Dendritic cell treated with granulocyte-macrophage colony-stimulating factor and Interleukin-4, amounts not matched to agents 40 ng/mL and 50 ng/mL, for 4 days (primary cell): Measurements from ENCODE around the gene HDAC4.
"Not testable (repeated sequence)": the region's sequence is repeated elsewhere in the genome, so short reads cannot be mapped to it uniquely, and the experiment has no call there.

ENCODE experiments used
- H3K27ac Mint-ChIP-seq: one replicate; pipeline ENCODE4 v1.8.0; 2022; ENCODE audit warnings: mild to moderate bottlenecking, mixed read lengths
- H3K27me3 Mint-ChIP-seq: one replicate; pipeline ENCODE4 v1.8.0; 2022; ENCODE audit warnings: mild to moderate bottlenecking, mixed read lengths
- H3K36me3 Mint-ChIP-seq: one replicate; pipeline ENCODE4 v1.8.0; 2022; ENCODE audit warnings: low read depth, mixed read lengths
- H3K4me1 Mint-ChIP-seq: one replicate; pipeline ENCODE4 v1.8.0; 2022; ENCODE audit warnings: low read depth, mixed read lengths
- H3K4me3 Mint-ChIP-seq: one replicate; pipeline ENCODE4 v1.8.0; 2022; ENCODE audit warnings: mild to moderate bottlenecking, moderate library complexity, mixed read lengths
- H3K9me3 Mint-ChIP-seq: one replicate; pipeline ENCODE4 v1.8.0; 2022; ENCODE audit warnings: mixed read lengths
- intact Hi-C: fragments of 100-400 bp; cut with micrococcal nuclease; formaldehyde crosslinking; loops from one replicate; pipeline ENCODE4 v1.15.0; 2022

Gene HDAC4

DNA sequence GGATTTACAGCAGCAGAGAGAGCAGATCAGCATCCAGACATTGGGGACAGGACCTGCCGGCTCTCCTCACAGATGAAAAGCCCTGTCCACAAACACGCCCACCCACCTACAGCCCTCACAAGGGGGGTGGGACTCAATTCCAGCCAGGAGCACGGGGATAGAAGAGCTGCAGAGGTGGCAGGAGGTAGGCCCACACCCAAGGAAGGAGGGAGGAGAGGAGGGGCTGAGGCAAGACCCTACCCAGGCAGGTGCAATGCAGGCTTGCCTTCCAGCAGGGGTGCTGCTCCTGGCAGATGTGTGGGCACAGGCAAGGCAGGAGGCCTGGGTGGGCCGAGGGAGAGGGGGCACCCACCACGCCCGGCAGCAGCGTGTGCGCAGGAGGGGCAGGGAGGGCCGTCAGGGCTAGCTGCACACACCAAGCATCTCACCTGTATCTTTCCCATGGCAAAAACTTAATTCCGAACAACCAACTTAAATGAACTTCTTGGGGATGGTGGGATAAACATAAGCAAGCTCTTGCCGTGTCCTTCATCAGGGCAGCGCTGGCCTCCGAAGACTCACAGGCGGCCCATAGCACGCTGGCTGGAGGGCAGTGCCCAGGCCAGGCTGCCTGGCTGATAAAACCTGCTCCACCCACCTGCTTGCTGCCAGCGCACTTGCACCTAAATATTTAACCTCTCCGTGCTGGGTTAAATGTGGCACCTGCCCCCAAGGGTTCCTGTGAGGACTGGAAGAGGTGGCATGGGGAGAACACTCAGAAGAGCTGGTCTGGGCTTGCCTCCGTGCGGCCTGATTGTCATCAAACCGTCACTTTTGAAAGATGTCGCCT lies 219.5 kb downstream of the HDAC4 start:
- Mint-ChIP-seq H3K27me3 (no peaks in the 10 kb centered on the region), H3K4me3 (no peak overlapping the region), H3K4me1 (no peaks in the 10 kb centered on the region), H3K9me3 (peaks cover 28% of the 10 kb centered on the region), H3K36me3 (peaks cover 95% of the 10 kb centered on the region), H3K27ac (no peak overlapping the region)
- intact Hi-C loops: no loop called here

DNA sequence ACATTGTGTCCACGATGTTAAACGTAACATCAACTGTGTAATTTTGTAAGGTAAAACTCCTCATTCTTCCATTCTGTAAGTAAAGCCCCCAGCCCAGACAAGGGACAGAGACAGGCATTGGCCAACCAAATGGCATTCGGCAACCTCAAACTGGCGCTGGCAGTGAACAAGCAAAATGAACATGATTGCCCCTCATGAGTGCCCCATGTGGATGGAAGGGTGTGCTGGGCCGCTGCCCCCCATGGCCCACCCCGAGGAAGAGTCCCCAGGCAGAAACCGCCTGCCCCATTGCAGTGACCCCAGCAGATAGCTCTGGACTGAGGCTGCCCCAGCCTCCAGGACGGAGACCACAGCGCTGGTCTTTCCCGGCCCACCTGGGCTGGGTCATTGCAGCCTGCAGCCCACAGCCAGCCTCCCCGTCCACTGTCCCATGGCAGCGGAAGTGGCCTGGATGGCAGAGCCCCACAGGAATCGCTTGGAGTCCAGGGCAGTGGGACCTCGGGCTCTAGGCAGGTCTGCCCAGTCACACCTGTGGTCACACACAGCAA lies 220.2 kb downstream of the HDAC4 start:
- Mint-ChIP-seq H3K9me3 (peaks cover 29% of the 10 kb centered on the region), H3K4me3 (no peak overlapping the region), H3K36me3 (peaks cover 95% of the 10 kb centered on the region), H3K4me1 (no peaks in the 10 kb centered on the region), H3K27me3 (no peaks in the 10 kb centered on the region), H3K27ac (no peak overlapping the region)
- intact Hi-C loops: no loop called here

- H3K36me3 Mint-ChIP-seq: peaks cover 95% of the 10 kb centered on the region
- no peaks in the 10 kb centered on the region for H3K27me3 Mint-ChIP-seq
- no peak overlapping the region for H3K4me3 Mint-ChIP-seq
- intact Hi-C loops: no loop called here
- peaks cover 31% of the 10 kb centered on the region for H3K9me3 Mint-ChIP-seq
- H3K27ac Mint-ChIP-seq: no peak overlapping the region
- no peaks in the 10 kb centered on the region for H3K4me1 Mint-ChIP-seq
These were observed 220.9 kb downstream of the HDAC4 start for GRCh38 chr2:239179851-239180371.

DNA sequence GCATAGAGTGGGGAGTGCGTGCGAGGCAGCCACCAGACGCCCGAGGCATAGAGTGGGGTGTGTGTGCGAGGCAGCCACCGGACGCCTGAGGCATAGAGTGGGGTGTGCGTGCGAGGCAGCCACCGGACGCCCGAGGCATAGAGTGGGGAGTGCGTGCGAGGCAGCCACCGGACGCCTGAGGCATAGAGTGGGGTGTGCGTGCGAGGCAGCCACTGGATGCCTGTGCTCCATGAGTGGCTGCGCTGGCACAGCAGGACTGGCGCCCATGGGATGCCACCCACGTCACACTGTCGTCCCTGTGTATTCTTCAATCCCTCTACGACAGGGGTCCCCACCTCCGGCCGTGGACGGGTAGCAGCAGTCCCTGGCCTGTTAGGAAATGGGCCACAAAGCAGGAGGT lies 221.9 kb downstream of the HDAC4 start:
- Mint-ChIP-seq H3K9me3 (peaks cover 41% of the 10 kb centered on the region), H3K27ac (no peak overlapping the region), H3K4me3 (no peak overlapping the region), H3K4me1 (no peaks in the 10 kb centered on the region), H3K36me3 (peaks cover 100% of the 10 kb centered on the region), H3K27me3 (no peaks in the 10 kb centered on the region)
- intact Hi-C loops: no loop called here

DNA sequence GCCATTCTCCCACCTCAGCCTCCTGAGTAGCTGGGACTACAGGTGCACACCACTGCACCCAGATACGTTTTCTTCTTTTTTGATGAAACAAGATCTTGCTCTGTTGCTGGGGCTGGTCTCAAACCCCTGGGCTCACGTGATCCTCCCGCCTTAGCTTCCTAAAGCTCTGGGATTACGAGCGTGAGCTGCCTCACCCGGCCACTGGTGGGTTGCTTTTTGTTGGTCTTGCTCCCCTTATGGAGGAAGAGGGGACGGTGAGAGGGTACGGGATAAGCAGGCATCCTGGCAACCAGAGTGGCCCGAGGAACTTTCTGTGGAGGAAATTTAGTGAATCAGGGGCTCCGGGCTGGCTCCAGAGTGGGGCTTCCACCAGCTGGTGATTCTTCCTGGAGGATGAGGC lies 222.3 kb downstream of the HDAC4 start:
- peaks cover 45% of the 10 kb centered on the region for H3K9me3 Mint-ChIP-seq
- H3K4me1 Mint-ChIP-seq: no peaks in the 10 kb centered on the region
- peaks cover 100% of the 10 kb centered on the region for H3K36me3 Mint-ChIP-seq
- H3K4me3 Mint-ChIP-seq: no peak overlapping the region
- intact Hi-C loops: no loop called here
- no peaks in the 10 kb centered on the region for H3K27me3 Mint-ChIP-seq
- H3K27ac Mint-ChIP-seq: no peak overlapping the region

GRCh38 chr2:239177908-239178307 lies 222.9 kb downstream of the HDAC4 start:
- intact Hi-C loops: no loop called here
- Mint-ChIP-seq H3K4me3 (no peak overlapping the region), H3K36me3 (peaks cover 100% of the 10 kb centered on the region), H3K4me1 (no peaks in the 10 kb centered on the region), H3K27ac (no peak overlapping the region), H3K9me3 (peaks cover 46% of the 10 kb centered on the region), H3K27me3 (no peaks in the 10 kb centered on the region)

GRCh38 chr2:239177325-239177724 lies 223.5 kb downstream of the HDAC4 start:
- peaks cover 100% of the 10 kb centered on the region for H3K36me3 Mint-ChIP-seq
- H3K27ac Mint-ChIP-seq: no peak overlapping the region
- no peak overlapping the region for H3K4me3 Mint-ChIP-seq
- intact Hi-C loops: no loop called here
- H3K27me3 Mint-ChIP-seq: no peaks in the 10 kb centered on the region
- no peaks in the 10 kb centered on the region for H3K4me1 Mint-ChIP-seq
- peaks cover 52% of the 10 kb centered on the region for H3K9me3 Mint-ChIP-seq

DNA sequence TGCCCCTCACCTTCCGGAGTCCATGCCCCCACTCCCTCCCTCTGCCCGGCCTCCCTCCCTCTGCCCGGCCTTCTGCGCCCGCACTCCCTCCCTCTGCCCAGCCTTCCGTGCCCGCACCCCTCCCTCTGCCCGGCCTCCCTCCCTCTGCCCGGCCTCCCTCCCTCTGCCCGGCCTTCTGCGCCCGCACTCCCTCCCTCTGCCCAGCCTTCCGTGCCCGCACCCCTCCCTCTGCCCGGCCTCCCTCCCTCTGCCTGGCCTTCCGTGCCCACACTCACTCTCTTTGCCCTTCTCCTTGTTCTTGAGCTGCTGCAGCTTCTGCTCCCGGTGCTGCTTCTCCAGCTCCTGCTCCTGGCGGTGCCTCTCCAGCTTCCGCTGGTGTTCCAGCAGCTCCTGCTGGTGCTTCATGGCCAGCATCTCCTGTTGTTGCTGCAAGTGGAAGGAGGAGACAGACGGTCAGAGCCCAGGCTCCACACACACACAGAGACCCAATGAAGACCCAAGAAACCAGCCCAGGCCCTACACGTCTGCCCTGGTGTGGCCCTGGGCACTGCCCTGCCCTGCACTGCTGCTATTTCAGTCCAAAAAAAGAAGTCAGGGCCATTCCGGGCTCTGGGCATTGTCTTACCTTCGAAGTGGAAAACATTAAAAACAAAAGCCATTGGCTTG lies 224.5 kb downstream of the HDAC4 start:
- H3K4me3 Mint-ChIP-seq, H3K27ac Mint-ChIP-seq: not testable (repeated sequence)
- peaks cover 62% of the 10 kb centered on the region for H3K9me3 Mint-ChIP-seq

DNA sequence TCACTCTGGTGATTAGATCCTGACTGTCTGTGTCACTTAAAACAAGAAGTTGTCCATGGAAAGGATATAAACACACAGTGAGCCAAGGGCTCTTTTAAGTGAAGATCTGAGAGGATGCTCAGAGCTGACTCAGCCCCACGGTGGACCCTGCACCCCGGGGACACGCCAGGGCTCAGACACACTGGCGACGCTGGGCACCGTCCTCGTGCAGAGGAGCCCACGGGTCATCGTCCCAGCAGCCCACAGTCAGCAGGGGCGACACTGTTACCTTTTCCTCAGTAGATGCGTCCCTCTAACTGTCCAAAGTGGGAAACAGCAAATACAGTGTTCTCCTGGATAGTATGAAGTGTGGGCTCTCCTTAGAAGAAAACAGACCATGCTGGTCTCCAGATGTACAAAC lies 225.6 kb downstream of the HDAC4 start:
- Mint-ChIP-seq H3K4me3 (no peak overlapping the region), H3K9me3 (peaks cover 70% of the 10 kb centered on the region), H3K27ac (no peak overlapping the region), H3K4me1 (no peaks in the 10 kb centered on the region), H3K36me3 (peaks cover 97% of the 10 kb centered on the region), H3K27me3 (no peaks in the 10 kb centered on the region)
- intact Hi-C loops: no loop called here

More for the DNA sequence above, 224.5 kb downstream of the HDAC4 start:
- peaks cover 97% of the 10 kb centered on the region for H3K36me3 Mint-ChIP-seq
- H3K27me3 Mint-ChIP-seq, H3K4me1 Mint-ChIP-seq, intact Hi-C loops: not testable (repeated sequence)

GRCh38 chr2:239173301-239173700 lies 227.5 kb downstream of the HDAC4 start:
- H3K4me3 Mint-ChIP-seq: no peak overlapping the region
- no peaks in the 10 kb centered on the region for H3K4me1 Mint-ChIP-seq
- peaks cover 60% of the 10 kb centered on the region for H3K9me3 Mint-ChIP-seq
- H3K36me3 Mint-ChIP-seq: peaks cover 95% of the 10 kb centered on the region
- intact Hi-C loops: no loop called here
- H3K27ac Mint-ChIP-seq: no peak overlapping the region
- no peaks in the 10 kb centered on the region for H3K27me3 Mint-ChIP-seq

DNA sequence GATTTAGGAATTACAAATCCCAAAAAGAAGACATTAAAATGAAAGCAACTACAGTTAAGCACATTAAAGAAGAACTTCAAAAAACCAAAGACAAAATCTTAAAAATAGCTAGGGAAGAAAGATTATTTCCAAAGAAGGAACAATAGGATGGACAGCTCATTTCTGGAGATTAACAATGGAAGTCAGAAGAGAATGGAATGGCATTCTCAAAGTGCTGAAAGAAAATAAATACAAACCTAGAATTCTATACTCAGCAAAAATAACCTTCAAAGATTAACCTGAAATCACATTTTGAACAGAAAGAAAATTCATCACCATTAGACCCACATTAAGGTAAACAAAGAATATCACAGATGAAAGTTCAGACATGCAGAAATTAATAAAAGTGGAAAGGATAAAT lies 229.2 kb downstream of the HDAC4 start:
- intact Hi-C loops: no loop called here
- H3K36me3 Mint-ChIP-seq: peaks cover 95% of the 10 kb centered on the region
- H3K27me3 Mint-ChIP-seq: no peaks in the 10 kb centered on the region
- no peak overlapping the region for H3K4me3 Mint-ChIP-seq
- H3K27ac Mint-ChIP-seq: no peak overlapping the region
- H3K4me1 Mint-ChIP-seq: no peaks in the 10 kb centered on the region
- peaks cover 45% of the 10 kb centered on the region for H3K9me3 Mint-ChIP-seq

GRCh38 chr2:239169311-239170048 lies 231.3 kb downstream of the HDAC4 start:
- Mint-ChIP-seq H3K4me1 (peaks cover 7% of the 10 kb centered on the region), H3K36me3 (peaks cover 92% of the 10 kb centered on the region), H3K4me3 (no peak overlapping the region), H3K27me3 (no peaks in the 10 kb centered on the region), H3K27ac (no peak overlapping the region), H3K9me3 (peaks cover 34% of the 10 kb centered on the region)
- intact Hi-C loops: no loop called here

- H3K9me3 Mint-ChIP-seq: peaks cover 25% of the 10 kb centered on the region
- intact Hi-C loops: no loop called here
- peaks cover 7% of the 10 kb centered on the region for H3K4me1 Mint-ChIP-seq
- H3K27me3 Mint-ChIP-seq: no peaks in the 10 kb centered on the region
- peaks cover 90% of the 10 kb centered on the region for H3K36me3 Mint-ChIP-seq
- no peak overlapping the region for H3K27ac Mint-ChIP-seq
- no peak overlapping the region for H3K4me3 Mint-ChIP-seq
These were observed 232.2 kb downstream of the HDAC4 start for GRCh38 chr2:239168575-239168974.
